Superior temporal gyrus (tissue), 1 donor: ENCODE results near the gene KCNC1.

Experiments used
- DNase-seq: peaks from one replicate; pipeline ENCODE4 v3.0.0-alpha.2; 2016; ENCODE audit errors: extremely low spot score

The KCNC1 gene

DNA sequence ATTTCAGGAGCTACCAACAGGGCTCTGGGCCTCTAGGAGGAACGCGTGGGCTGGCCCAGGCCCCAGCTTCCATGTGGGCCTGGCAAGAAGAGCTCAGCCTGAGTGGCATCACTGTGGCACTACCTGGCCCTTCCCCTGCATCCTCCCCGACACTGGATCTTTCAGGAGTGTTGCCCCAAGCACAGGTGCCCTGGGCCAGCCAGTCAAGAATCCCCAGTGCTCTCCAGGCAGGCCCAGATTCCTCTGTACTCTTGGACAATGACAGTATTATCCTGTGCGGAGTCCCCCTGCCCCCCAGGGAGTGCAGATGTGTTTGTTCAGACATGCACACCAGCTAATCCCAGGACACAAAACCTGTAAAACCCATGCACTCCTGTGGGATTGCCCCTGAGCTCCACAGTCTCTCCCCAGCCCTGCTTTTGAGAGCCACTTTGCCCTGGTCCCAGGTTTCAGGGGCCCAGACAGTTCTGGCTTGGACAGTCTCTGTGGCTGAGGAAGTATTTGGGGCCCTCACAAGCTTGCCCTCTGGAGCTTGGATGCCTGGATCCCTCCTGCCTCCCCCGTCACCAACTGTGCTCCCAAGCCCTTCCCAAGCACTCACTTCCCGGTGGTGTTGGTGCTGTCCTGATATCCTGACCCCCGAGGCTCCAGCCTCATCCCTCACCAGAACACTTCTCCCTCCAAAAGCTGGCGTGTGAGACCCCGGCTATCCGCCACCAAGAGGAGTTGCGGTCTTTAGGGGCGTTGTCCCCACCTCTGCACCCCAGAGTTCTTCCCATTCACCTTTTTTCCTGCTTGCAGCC is 39.9 kb downstream of the KCNC1 start:
- no peak for DNase-seq

DNA sequence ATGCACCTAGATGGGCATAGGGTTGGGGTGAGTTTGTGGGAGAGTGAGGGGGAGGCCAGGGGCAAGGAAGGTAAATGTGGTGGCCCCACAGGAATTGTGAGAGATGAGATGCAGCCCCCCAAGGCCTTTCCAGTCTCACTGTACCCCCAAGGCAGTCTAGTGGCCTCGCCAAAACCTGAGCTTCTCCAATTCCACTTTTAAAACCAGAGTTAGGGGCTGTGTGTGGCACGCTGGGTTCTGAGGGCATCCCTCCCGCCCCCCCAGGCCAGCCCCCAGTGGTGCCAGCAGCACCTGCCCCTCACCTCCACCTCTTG is 40.4 kb downstream of the KCNC1 start:
- DNase-seq: no peak

DNA sequence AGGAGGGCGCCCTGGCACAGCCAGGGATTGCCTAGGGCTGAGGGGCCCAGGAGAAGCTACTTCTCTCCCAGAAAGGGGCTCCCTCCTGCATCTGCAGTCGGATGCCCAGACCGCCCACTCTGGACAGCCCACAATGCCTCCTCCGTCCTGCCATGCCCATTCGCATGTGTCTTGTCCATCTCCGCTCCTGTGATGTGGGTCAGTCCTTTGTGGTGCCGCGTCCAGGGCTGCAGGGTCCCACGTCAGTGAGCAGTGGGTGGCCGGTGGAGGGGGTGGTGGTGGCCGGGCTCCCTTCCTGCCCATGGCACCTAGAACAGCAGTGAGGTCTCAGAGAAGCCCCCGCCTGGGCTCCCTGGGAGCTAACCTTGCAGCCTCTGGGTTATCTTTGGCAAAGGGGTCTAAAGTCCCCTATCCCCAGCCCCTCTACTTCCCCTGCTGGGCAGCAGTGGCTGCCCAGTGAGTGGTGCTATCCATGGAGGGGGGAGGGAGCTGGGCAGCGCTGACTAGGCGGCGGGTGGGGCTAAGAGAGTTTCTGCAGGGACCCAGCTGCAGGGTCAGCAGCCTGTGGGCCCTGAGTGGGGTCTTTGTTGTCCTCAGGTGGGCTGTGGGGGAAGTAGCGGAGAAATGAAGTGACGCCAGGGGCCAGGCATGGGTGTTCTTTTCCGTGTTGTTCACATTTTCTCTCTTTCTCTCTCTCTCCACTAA is 41.1 kb downstream of the KCNC1 start:
- DNase-seq: no peak

DNA sequence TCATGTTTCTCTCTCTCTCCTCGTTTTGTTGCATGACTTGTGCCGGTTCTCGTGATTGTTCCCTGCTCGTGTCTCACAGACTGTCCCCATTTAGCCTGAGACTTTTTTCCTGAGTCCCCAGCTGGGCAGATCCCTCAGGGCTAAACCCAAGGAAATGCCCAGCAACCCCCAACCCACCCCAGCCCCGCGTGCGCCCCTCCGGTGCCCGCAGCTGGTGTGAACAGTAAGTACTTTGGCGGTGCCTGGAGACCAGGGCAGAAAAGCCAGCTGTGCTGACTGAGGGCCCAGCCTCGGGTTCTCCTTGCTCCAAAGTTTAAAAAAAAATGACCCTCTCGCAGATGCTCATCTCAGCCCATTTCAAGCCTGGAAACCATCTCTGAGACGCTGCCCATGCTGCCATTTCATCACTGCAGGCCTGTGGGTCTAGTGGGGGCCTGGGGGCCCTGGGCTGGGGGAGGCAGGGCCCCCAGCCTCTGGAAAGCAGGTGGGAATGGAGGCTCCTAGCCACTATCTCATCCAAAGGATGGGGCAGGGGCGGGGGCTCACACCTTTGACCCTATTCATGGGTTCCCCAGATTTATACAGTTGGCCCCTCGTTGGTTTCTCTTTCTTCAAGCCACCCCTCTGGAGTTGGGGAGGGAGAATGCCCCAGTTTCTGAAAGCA is 41.8 kb downstream of the KCNC1 start:
- no peak for DNase-seq

DNA sequence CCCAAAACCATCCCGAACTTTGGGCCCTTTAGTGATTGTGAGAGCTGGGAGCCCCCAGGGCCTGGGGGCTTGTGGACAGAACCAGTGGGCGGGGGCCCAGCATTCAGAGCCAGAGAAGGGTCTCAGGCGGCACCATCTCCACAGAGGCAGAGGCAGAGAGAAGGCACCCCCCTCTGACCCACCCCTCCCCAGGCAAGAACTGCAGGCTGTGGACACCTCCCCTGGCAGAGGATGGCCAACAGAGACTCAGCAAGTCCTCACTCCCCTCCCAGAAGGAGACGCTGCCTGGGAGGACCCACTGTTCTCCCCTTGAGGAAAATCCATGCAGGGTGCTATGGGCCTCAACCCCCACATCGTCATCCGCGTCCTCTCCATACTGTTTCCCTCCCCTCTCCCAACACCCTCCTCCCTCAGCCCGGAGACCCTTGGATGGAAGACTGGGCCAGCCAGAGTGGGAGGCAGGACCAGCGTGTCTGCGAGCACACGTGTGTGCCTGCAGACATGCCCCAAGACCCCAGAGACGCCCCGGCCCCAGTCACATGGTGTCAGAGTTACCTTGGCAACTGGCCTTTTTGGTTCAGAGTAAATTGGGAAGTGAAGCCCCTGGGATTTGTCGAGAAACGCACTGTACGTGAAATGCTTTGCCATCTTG is 42.6 kb downstream of the KCNC1 start:
- DNase-seq: no peak

DNA sequence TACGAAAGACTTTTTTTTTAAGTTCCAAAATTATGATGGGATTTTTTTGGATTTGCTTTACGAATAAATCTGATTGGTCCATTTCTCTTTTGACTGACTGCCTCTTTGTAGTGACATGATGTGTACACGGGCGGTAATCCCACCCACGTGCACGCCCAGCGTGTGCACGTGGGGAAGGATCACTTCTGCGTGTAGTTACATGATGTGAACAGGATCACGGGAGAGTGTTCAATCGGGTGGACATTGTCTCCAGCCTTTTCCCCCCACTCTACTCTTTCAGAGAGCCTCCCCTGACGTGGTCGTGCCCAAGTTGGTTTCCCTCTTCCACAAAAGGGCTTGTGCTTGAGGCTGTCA is 43.1 kb downstream of the KCNC1 start:
- DNase-seq: no peak

DNA sequence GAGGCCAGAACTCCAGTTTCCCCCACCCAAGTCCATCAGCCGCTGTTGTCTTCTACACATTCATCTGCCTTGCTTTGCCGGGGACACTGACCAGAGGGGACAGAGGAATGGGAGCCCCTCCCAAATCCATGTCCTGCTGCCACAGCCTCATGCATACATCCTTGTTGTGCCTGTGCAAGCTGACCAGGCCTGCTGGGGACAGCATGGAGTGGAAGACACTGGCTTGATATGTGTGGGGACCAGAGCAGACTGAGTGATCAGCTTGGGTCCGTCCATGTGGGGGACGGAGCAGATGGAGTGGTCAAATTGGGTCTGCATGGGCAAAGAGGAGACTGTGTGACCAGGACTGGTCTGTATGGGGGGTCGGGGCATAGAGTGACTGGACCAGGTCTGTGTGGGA is 43.8 kb downstream of the KCNC1 start:
- DNase-seq: no peak

DNA sequence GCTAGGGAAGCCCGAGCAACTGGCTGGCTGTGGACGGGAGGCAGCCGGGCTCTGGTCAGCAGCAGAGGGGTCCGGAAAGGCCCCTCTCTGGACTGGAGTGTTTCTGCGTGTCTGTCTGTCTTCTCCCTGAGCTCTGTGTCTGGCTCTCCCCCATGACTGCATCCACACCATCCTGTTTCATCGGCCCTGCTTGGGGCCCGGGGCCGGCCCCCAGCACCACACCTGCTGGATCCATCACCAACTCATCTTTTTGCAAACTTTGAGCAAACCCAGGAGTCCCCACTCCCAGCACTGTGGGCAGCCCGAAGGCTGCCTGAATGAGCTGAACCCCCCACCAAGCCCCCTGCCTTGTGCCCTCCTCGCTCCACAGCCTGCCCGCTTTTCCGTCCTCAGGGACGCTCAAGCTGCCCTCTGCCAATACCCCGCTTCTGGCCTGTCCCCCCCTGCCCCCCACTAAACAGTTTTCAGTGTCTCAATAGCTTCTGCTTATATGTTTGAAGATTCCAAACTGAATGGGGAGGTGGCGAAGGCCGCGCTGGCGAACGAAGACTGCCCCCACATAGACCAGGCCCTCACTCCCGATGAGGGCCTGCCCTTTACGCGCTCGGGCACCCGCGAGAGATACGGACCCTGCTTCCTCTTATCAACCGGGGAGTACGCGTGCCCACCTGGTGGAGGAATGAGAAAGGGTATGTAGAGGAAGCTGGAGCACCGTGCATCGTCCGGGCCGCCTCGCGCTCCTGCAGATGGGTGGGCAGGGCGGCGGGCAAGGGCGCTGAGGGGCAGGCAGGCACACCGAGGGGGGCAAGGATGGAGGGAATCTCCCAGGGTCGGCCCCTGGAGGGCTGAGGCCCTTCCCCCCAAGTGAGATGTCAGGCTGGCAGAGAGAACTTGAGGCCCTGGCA is 44.6 kb downstream of the KCNC1 start:
- no peak for DNase-seq

DNA sequence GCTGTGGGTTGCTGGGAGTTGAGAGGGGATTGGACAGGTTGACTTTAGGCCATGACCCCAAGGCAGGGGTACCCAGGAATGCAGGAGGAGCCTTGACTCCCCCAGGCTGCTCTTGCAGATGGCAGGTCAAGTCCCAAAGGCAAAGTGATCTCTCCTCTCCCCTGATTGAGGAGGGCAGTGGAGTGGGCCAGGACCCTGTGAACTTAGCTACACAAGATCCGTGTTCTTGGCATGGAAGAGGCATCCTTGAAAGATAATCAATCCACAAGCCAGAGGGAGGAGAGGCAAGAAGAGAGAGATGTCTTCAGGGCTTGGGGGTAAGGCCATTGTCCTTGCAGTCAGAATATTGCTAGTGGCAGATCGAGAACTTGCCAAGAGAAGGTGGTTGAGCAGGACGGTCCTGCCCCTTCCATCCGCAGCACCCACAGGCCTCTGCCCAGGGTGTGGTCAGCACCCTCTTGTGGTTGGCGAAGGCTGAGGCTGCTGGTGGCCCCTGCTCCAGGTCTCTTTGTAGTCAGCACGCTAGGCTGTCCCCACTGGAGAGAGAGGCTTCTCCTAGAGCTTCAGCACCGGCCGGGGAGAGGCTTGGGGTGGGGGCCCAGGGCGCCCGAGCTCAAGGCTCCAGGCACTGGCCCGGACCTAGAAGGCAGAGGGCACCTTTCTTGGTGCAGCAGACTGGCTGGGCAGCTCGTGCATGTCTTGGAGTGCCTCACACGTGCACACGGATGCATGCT is 45.4 kb downstream of the KCNC1 start:
- DNase-seq: no peak

DNA sequence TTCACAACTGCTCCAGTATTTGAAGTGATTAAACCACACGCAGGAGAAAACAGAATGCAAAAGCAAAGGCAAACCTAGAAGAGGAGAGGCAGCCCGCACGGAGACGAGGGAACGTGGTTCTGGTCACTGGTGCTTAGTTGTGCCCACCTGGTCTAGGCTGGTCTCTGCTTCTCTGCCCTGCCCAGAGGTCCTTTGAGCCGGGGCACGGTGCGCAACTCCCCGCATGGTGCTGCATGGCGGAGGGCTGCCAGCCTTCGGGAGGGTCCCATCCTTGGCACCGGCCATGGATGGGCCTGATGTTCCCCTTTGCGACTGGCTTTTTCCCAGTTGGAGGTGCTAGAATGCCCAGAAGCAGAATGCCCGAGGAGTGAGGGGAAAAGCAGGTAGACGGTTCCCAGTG is 46.1 kb downstream of the KCNC1 start:
- no peak for DNase-seq

DNA sequence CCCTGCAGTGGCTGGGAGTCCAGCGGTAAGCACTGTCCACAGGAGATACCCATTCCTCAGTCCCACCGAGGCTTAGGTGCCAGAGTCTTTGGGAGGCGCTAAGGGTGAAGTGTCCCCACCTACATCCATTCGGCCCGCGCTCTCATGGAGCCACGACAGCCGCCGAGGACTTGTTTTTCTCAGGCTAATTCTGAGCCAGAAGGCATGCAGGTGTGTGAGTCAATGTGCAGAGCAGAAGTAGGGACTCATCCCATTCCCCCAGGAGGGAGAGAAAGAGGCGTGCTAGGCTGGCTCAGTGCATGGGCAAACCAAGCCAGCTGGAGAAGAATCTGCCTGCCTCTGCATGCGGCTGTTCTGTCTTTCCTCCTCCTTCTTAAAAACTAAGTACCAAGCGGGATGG is 46.6 kb downstream of the KCNC1 start:
- peak; percentile 50 for DNase-seq

DNA sequence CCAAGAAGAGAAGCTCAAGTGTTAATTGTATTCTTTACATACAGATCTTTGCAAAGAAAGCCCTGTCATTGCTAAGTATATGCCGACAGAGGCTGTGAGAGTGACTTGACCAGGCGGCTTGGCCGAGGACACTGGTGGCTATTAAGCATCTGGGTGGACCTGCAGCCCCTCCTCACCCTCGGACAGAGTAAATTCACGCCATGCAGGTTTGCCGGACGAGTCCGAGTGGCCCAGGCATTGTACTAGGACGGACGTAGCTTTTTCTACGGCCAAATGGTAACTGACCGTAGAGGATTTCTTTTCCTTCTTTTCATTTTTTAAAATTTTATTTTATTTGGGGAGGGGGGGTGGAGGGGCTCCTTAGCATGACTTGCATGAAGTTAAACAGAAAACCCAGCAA is 47.0 kb downstream of the KCNC1 start:
- DNase-seq: no peak

DNA sequence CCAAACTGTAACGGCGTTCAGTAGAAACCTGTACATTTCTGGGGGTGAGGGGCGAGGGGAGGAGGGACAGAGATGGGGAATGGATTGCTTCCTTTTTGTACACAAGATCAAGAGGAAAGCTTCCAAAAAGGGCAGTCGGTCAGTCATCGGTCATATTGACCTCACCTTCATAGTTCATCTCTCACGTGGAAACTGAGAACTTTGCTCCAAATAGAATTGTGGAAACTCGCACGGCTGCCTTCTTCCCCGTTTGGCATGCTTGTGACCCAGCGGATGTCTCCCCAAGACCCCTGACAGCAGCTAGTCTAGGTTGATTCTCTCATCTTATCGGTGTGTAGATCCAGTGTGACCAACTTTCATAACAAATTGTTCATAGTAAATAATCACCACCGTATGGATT is 47.6 kb downstream of the KCNC1 start:
- DNase-seq: no peak

DNA sequence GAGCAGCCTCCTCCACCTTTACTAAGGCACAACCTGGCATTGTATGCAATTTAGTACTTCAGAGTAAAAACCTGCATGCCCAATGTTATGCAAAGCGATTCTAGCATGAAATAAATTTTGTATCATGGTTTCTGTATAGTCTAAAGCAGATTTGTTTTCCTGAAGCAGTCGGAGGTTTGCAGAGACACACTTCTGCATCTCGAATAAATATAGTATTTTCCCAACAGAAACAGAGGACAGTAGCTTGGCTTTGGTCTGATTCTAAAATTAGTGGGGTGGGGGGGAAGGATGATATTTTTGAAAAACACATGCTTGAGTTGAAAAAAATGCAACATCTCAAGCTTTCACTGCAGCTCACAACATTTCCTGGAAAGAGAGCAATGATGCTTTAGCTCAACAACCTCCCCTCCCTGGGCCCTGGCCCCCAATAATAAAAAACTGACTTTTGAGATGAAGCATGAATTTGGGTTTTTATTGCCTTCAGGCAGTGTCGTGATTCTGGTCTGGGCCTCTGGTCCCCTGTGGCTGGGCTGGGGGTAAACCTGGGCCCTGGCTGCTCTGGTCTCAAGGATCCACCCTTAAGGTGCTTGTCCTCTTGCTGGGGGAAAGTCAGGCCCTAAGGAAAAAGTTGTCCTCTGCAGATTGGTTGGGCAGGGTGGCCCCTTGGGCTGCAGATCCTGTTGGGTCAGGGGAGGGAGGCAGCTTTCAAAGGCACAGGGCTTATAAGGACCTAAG is 48.2 kb downstream of the KCNC1 start:
- no peak for DNase-seq

DNA sequence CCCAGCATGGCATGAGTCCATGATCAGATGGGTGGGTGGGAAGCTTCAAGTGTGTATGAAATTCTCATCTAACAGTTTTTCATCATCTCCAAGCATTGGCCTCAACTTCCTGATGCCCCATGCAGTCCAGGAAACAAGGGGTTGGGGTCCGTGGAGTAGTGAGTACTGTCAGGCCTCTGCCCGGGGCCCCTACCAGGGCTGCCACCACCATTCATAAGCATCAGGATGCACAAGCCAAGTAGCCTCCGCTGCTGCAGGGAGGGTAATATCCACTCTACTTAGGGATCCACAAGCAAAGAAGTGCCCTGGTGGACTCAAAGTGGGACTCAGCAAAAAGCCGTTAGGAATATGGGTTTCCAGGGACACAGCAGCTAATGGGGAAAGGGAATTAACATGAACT is 49.3 kb downstream of the KCNC1 start:
- no peak for DNase-seq

DNA sequence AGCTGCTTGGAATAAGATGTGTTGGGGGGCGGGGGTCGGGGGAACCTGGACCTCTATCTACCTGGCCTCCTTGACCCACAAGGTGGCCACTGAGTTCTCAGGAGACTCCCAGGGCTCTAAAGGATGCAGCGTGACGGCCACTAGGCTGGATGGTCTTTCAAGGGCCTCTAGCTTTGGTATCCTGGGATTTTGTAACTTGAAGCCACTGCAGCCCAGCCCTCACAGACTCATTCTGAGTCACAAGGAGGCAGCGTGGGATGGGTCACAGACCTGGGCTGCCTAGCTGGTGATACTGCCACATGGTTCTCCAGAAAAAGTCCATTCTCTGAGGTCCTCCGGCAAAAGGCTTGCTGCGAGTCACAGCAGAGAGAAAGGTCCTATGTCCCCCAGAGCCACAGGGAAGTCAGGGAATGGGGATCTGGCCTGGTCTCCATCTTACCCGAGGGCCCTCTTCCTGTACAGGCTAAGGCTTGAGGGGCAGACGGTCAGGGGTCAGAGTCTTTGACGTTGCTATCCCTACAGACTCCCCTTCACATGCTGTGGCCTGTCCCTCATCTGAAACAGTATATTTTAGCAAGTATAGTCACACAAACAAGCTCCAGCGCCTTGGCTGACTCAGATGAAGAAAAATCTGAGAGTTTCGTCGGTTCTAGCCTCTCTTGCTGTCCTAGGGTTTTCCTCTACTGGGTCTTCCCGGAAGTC is 52.4 kb downstream of the KCNC1 start:
- DNase-seq: no peak

DNA sequence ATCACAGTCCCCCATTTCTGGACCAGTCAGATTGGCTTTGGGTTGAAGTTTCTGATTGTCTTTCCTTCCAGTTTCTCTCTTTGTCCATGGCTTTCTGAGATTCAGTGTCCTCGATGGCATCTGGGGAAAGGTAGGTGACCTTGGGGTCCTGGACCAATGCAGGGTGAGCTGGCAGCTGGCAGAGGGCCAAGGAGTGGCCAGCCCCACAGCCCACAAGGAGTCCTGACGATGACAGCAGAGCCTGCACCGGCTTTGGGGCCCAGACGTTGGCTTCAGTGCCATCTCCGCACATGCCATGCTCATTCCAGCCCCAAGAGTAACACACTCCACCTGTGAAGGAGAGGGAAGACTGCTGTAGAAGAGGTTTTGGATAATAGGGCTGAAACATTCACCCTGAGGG is 53.5 kb downstream of the KCNC1 start:
- DNase-seq: no peak

DNA sequence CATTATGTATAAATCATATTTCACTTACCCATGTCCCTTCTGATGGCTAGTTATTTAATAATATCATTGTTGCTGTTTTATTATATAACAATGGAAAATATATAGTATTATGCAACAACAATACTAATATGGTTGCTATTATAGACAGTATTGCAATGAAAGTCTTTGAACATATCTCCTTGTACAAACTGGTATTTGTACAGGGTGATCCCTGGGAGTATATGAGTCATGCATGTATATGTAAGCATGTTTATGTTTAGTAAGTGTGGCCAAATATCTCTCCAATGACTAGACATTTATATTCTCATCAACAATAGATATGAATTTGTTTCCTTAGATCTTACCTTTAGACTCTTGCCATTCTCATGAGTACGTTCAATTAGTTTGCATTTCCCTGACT is 55.9 kb downstream of the KCNC1 start:
- no peak for DNase-seq

DNA sequence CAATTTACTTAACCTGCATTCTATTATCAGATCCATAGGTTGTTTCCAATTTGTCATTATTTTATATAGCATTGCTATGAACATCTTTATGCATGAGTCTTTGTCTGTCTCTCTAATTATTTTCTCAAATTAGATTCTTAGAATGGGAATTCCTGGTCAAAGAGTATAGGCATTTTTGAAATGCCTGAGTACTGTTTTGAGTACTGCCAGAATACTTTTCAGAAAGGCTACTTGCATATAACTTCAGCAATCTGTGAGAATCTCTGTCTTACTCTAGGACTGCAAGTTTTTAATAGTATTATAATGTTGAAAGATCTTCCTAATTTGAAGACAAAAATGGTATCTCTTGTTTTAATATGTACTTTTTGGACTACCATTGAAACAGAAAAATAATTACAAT is 56.6 kb downstream of the KCNC1 start:
- no peak for DNase-seq

DNA sequence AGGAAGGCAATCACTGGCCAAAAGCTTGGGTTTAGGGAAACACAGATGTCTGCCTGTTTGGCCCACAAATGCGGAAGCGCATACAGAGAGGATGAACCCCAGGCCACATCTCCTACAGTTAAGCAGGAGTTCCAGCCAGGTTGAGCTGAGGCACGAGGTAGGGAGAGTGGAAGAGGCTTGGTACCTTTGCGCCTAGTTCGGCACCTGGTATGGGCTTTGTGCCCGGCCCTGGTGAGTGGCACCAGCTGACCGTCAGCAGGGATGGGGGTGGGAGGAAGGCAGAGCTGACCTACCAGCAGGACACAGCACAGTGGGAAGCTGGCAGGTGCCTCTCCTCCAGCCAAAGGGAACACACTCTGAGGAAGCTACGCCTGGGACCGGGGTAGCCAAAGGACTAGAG is 57.6 kb downstream of the KCNC1 start:
- DNase-seq: no peak
